OCI-LY1 (cell line): Measurements from ENCODE around the gene PSPN.
"Not testable (repeated sequence)": the region's sequence is repeated elsewhere in the genome, so short reads cannot be mapped to it uniquely, and the experiment has no call there.

ENCODE experiments used
- CTCF ChIP-seq: fragments of 200-600 bp; sonication (generic), shearing (Covaris generic); IDR thresholded peaks from 2 replicates; pipeline ENCODE4 v1.5.1; 2017; ENCODE audit warnings: mild to moderate bottlenecking, antibody characterized with exemption, low read length, moderate library complexity, mixed read lengths
- EZH2 ChIP-seq: fragments of 200-600 bp; sonication (generic), shearing (Covaris generic); IDR thresholded peaks from 2 replicates; pipeline ENCODE4 v1.8.0; 2017; ENCODE audit warnings: borderline replicate concordance, mixed run types, mild to moderate bottlenecking, antibody characterized with exemption, low read length, moderate library complexity, mixed read lengths

GRCh38 chr19:6349271-6349670 lies 26.5 kb downstream of the PSPN start:
- TF ChIP-seq CTCF, EZH2: not testable (repeated sequence)
